Nephron (organoid): ENCODE measurements around the gene LORICRIN.

Experiments used
- H3K27ac Mint-ChIP-seq, 3 experiments: 2 replicates each; pipeline ENCODE4 v1.8.0; 2020; ENCODE audit warnings: mixed read lengths in 3 of 3, mild to moderate bottlenecking in 2 of 3, moderate library complexity in 1 of 3
- H3K27me3 Mint-ChIP-seq: 2 replicates; pipeline ENCODE4 v1.8.0; 2021; ENCODE audit warnings: low read depth, mild to moderate bottlenecking, moderate library complexity, mixed read lengths
- H3K36me3 Mint-ChIP-seq: 2 replicates; pipeline ENCODE4 v1.8.0; 2020; ENCODE audit warnings: low read depth, mixed read lengths
- H3K4me1 Mint-ChIP-seq: 2 replicates; pipeline ENCODE4 v1.8.0; 2020; ENCODE audit warnings: mixed read lengths
- H3K4me3 Mint-ChIP-seq, 3 experiments: 2 replicates each; pipeline ENCODE4 v1.8.0; 2020; ENCODE audit warnings: mild to moderate bottlenecking in 3 of 3, mixed read lengths in 3 of 3, moderate library complexity in 2 of 3
- H3K9me3 Mint-ChIP-seq: 2 replicates; pipeline ENCODE4 v1.8.0; 2020; ENCODE audit warnings: mixed read lengths
- TF ChIP-seq, protein P1 (sequence below), 3 experiments: fragments of 200-600 bp; sonication (generic); IDR thresholded peaks; one replicate each; pipeline ENCODE4 v1.5.0; 2021; ENCODE audit warnings: antibody characterized with exemption in 3 of 3; ENCODE audit not compliant: unreplicated experiment in 3 of 3

The LORICRIN gene

GRCh38 chr1:153306303-153307220, 47.1 kb downstream of the LORICRIN start:
- H3K36me3 Mint-ChIP-seq: no peaks in the 10 kb centered on the region
- TF ChIP-seq, protein P1, sequence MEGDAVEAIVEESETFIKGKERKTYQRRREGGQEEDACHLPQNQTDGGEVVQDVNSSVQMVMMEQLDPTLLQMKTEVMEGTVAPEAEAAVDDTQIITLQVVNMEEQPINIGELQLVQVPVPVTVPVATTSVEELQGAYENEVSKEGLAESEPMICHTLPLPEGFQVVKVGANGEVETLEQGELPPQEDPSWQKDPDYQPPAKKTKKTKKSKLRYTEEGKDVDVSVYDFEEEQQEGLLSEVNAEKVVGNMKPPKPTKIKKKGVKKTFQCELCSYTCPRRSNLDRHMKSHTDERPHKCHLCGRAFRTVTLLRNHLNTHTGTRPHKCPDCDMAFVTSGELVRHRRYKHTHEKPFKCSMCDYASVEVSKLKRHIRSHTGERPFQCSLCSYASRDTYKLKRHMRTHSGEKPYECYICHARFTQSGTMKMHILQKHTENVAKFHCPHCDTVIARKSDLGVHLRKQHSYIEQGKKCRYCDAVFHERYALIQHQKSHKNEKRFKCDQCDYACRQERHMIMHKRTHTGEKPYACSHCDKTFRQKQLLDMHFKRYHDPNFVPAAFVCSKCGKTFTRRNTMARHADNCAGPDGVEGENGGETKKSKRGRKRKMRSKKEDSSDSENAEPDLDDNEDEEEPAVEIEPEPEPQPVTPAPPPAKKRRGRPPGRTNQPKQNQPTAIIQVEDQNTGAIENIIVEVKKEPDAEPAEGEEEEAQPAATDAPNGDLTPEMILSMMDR (IDR thresholded peaks at IDR 0.05; ENCODE audit: unreplicated experiment in 3 of 3): no peak
- H3K27me3 Mint-ChIP-seq: peaks cover 35% of the 10 kb centered on the region
- no peak overlapping the region for H3K4me3 Mint-ChIP-seq
- H3K27ac Mint-ChIP-seq: no peak overlapping the region
- H3K4me1 Mint-ChIP-seq: no peaks in the 10 kb centered on the region
- H3K9me3 Mint-ChIP-seq: no peaks in the 10 kb centered on the region

DNA sequence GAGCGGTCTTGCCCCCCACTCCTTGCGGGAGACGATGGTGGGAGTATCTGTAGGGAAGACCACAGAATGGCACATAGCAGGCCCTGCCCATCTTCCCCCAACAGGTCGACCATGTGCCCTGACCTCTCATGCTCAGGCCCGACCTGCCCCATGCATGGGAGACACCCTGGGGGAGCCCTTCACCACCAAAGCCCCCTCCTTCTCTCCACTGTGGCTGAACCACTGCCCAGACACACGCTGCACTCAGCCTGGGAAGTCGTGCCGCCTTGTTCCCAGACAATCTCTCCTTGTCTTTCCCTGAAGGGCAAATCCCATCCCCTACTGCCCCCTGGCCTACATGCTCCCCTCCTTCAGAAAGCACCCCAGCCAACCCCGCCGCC, 47.7 kb downstream of the LORICRIN start:
- H3K9me3 Mint-ChIP-seq: no peaks in the 10 kb centered on the region
- no peaks in the 10 kb centered on the region for H3K36me3 Mint-ChIP-seq
- H3K27me3 Mint-ChIP-seq: peaks cover 35% of the 10 kb centered on the region
- no peak overlapping the region for H3K4me3 Mint-ChIP-seq
- TF ChIP-seq, protein P1 (IDR thresholded peaks at IDR 0.05; ENCODE audit: unreplicated experiment in 3 of 3): no peak
- no peak overlapping the region for H3K27ac Mint-ChIP-seq
- H3K4me1 Mint-ChIP-seq: no peaks in the 10 kb centered on the region

DNA sequence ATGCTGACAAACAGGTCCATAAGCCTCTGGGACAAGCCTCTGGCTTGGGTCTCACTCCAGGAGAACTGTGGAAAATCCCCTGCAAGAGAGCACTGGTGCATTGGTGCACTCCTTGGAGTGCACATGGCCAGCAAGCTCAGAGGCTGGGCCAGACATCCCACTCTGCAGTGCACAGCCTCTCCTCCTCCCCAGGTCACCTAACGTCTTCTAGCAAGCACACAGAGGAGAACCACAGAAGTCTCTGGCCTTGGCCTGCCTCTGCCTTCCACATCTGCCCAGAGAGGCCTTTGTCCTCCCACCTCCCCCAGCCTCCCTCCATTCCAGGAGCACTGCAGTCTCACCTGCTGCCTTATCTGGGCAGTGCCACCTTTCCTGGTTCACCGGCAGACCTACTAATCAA, 49.1 kb downstream of the LORICRIN start:
- Mint-ChIP-seq H3K27ac (no peak overlapping the region), H3K36me3 (no peaks in the 10 kb centered on the region), H3K9me3 (peaks cover 4% of the 10 kb centered on the region), H3K4me3 (no peak overlapping the region), H3K4me1 (no peaks in the 10 kb centered on the region), H3K27me3 (peaks cover 29% of the 10 kb centered on the region)
- TF ChIP-seq, protein P1 (IDR thresholded peaks at IDR 0.05; ENCODE audit: unreplicated experiment in 3 of 3): no peak

GRCh38 chr1:153309441-153309840, 50.0 kb downstream of the LORICRIN start:
- no peaks in the 10 kb centered on the region for H3K4me1 Mint-ChIP-seq
- TF ChIP-seq, protein P1 (IDR thresholded peaks at IDR 0.05; ENCODE audit: unreplicated experiment in 3 of 3): no peak
- no peak overlapping the region for H3K4me3 Mint-ChIP-seq
- peaks cover 24% of the 10 kb centered on the region for H3K27me3 Mint-ChIP-seq
- H3K27ac Mint-ChIP-seq: no peak overlapping the region
- H3K9me3 Mint-ChIP-seq: peaks cover 7% of the 10 kb centered on the region
- H3K36me3 Mint-ChIP-seq: no peaks in the 10 kb centered on the region

GRCh38 chr1:153310526-153310925, 51.0 kb downstream of the LORICRIN start:
- Mint-ChIP-seq H3K27ac (no peak overlapping the region), H3K36me3 (no peaks in the 10 kb centered on the region), H3K4me1 (no peaks in the 10 kb centered on the region), H3K9me3 (peaks cover 10% of the 10 kb centered on the region), H3K27me3 (peaks cover 19% of the 10 kb centered on the region), H3K4me3 (no peak overlapping the region)
- TF ChIP-seq, protein P1 (IDR thresholded peaks at IDR 0.05; ENCODE audit: unreplicated experiment in 3 of 3): no peak
